ENCODE measurements around the gene SAMD4B. TPM values are rescaled to one million over a fixed set of nuclear protein-coding genes. Genes with fewer than 3 reads are reported as not detected.
"Not testable (repeated sequence)": the region's sequence is repeated elsewhere in the genome, so short reads cannot be mapped to it uniquely, and the experiment has no call there.

Gene SAMD4B
- total RNA-seq, 1 donor from 2014 or later = 139 TPM

- DNase-seq (ENCODE audit: low spot score) (no peak), ATAC-seq (no peak)
- intact Hi-C loops (cut with DNase I) = no loop called here
Measured at GRCh38 chr19:39356073-39356472, 13.9 kb downstream of the SAMD4B start.

DNA sequence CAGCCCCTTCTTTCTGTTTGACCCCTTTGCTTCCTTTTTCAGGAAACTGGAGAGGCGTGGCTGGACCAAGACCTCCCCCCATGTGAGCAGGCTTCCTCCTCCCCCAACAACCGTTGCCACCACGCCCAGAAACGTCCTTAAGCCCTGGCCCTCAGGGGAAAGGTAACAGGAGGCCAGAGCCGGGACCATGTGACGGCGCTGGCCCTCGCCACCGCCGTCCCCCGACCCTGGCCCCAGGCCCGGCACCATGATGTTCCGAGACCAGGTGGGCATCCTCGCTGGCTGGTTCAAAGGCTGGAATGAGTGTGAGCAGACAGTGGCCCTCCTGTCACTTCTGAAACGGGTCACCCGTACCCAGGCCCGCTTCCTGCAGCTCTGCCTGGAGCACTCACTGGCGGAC, 14.4 kb downstream of the SAMD4B start:
- intact Hi-C loops (cut with DNase I) = no loop called here
- ATAC-seq (no peak), DNase-seq (ENCODE audit: low spot score) (no peak)

DNA sequence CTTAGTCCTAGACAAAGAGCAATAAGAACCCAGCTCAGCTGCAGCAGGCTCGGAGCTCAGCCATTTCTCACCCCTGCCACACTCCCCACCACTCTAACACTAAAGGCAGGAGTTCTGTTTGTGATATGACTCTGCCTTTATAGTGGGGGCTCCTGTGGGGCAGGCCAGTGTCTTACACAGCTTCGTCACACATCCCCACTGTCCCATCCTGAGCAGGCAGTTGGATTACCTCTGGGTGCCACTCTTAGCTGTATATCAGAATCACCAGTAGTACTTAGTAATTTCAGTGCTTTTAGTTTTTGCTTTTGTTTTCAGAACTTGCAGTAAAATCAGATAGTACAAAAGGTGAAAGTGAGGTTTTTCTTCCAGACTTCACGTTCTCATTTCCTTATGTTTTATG, 16.8 kb downstream of the SAMD4B start:
- ATAC-seq (no peak), DNase-seq (ENCODE audit: low spot score) (no peak)
- intact Hi-C loops (cut with DNase I) = no loop called here

GRCh38 chr19:39360599-39360998, 18.4 kb downstream of the SAMD4B start:
- intact Hi-C loops (cut with DNase I) = no loop called here
- DNase-seq (ENCODE audit: low spot score) = no peak
- no peak for ATAC-seq

- ATAC-seq (peak; percentile 72), DNase-seq (ENCODE audit: low spot score) (no peak)
- intact Hi-C loops (cut with DNase I) = no loop called here
Measured at GRCh38 chr19:39362682-39363657, 20.7 kb downstream of the SAMD4B start.

- intact Hi-C loops (cut with DNase I) = no loop called here
- DNase-seq (ENCODE audit: low spot score) = peak; percentile 80
- peak; percentile 89 for ATAC-seq
Measured at GRCh38 chr19:39363901-39364457, 21.8 kb downstream of the SAMD4B start.

GRCh38 chr19:39365531-39365930, 23.3 kb downstream of the SAMD4B start:
- DNase-seq (ENCODE audit: low spot score) (no peak), ATAC-seq (no peak)
- intact Hi-C loops (cut with DNase I) = no loop called here

GRCh38 chr19:39369200-39369599, 27.0 kb downstream of the SAMD4B start:
- intact Hi-C loops (cut with DNase I) = no loop called here
- DNase-seq (ENCODE audit: low spot score) (no peak), ATAC-seq (no peak)

- ATAC-seq (no peak), DNase-seq (ENCODE audit: low spot score) (no peak)
- intact Hi-C loops (cut with DNase I) = no loop called here
Measured at GRCh38 chr19:39370735-39371134, 28.5 kb downstream of the SAMD4B start.

DNA sequence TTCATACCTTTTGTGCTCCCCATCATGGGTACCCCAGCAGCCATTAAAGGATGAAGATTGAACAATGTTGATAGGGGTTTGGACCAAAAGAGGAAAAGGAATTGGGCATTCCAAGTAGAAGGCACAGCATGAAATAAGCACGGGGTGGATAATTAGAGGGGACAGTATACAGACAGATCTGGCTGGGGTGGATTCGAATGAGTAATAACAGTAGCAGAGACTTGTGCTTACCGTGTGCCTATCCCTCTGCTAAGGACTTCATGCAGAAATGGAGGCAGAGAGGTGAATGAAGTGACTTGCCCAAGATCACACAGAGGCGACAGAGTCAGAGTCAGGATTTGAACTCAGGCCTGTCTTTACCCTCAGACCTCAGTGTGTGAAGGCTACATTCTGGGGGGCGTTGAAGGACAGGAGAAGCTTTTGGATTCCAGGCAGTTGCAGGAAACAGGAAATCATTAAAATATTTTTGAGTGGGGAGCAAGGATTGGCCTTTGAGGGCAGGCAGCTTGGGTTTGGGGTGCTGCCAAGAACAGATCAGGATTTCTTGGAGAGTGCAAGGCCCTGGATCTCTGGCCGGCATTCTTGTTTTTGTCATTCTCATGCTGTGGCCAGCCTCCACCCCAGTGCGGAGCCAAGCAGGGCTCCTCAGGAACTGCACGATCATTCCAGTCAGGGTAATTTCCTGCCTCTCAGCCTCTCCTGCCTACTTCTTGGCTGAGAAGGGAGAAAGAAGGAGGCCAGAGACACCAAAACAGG, 30.0 kb downstream of the SAMD4B start:
- ATAC-seq (peak; percentile 97), DNase-seq (ENCODE audit: low spot score) (peak; percentile 91)
- intact Hi-C loops (cut with DNase I) = no loop called here

DNA sequence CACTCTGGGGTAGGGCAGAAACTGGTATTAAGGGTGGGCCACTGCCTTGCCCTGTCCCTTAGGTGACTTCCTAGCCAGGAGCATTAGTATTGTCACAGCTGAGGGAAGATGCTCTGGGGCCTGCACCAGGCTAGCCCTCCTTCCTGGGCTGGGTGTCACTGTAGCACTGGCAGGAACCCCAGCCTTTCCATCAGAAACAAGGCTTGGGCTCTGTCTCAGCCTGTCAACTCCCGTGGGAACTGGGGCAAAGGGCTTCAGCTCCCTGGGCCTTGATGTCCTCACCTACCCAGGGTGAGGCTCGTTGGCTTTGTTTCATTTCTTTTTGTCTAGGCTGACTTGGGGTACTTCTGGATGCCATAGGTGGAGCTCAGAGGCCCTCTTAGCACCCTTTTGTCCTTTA, 30.7 kb downstream of the SAMD4B start:
- no peak for DNase-seq (ENCODE audit: low spot score)
- intact Hi-C loops (cut with DNase I) = no loop called here
- ATAC-seq = no peak

- no peak for ATAC-seq
- intact Hi-C loops (cut with DNase I) = no loop called here
- no peak for DNase-seq (ENCODE audit: low spot score)
Measured at GRCh38 chr19:39375929-39376328, 33.7 kb downstream of the SAMD4B start.

GRCh38 chr19:39377373-39378362, 35.4 kb downstream of the SAMD4B start:
- DNase-seq (ENCODE audit: low spot score) = no peak
- intact Hi-C loops (cut with DNase I) = no loop called here
- ATAC-seq = no peak

- ATAC-seq; DNase-seq (ENCODE audit: low spot score); intact Hi-C loops (cut with DNase I): not testable (repeated sequence)
Measured at GRCh38 chr19:39379366-39379765, 37.1 kb downstream of the SAMD4B start.

DNA sequence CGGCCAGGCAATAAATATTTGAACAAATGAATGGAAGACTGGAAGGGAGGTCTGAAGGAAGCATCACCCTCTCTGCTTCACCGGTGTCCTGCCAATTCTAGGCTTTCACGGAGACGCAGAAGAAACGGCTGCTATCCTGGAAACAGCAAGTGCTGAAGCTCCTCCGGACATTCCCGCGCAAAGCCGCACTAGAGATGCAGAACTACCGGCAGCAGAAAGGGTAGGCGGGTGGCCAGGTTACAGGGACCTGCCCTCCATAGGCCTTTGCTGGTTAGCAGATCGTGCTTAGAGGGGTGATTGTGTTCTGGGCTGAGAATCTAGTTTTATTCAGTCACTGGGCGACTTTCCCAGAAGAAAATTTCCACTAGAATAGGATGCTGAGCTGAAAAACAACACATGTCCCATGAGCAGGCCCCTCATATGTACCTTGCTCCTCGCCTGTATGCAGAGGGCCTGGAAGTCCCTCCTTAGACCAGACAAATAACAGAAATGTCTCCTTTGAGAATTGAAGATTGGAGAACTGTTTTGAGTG, 37.7 kb downstream of the SAMD4B start:
- DNase-seq (ENCODE audit: low spot score) (no peak), ATAC-seq (peak; percentile 19)
- intact Hi-C loops (cut with DNase I) = no loop called here

GRCh38 chr19:39380521-39381502, 38.6 kb downstream of the SAMD4B start:
- ATAC-seq (no peak), DNase-seq (ENCODE audit: low spot score) (no peak)
- intact Hi-C loops (cut with DNase I) = no loop called here

DNA sequence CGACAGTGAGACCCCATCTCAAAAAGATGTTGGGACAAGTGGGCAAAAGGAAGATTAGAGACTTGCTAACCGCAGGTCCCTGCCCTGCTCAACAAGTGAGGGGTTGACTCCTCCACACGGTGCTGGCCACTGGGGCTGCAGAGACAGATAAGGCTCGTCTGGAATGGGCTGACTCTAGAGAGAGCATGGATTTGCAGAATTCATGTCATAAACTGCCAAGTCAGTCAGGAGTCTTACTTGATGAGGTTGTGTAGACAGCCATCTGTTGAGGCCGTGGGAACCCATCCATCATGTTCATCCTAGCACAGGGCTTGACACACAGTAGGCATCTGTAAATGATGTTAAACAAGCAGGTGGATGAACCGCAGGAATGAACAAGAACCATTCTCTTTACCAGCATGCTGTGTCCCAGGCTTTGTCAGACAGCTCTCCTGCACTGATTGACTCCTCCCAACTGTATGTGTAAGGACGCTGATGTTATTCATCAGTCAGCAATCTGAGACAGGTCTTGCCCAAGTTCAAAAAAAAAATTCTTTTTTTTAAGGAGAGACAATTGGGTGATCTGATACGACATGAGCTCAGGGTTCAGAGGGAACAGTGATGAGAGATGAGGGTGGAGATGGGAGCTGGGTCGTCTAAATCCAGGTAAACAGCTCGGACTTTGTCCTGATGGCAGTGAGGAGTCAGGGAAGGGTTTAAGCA, 39.8 kb downstream of the SAMD4B start:
- ATAC-seq (no peak), DNase-seq (ENCODE audit: low spot score) (no peak)
- intact Hi-C loops (cut with DNase I) = no loop called here

Data from sciatic nerve (tissue), 2 donors.